Endothelial cell of umbilical vein (primary cell): ENCODE results near the gene SMKR1.

ENCODE experiments used
- CTCF ChIP-seq, 2 donors: IDR thresholded peaks; 1 replicate in 1 of 2; 2 replicates in 1 of 2; pipeline ENCODE4 v1.5.1; 2011; ENCODE audit warnings: low read length in 2 of 2, mild to moderate bottlenecking in 2 of 2, moderate library complexity in 2 of 2, control low read depth in 1 of 2, inconsistent platforms in 1 of 2, low read depth in 1 of 2; ENCODE audit not compliant: insufficient read depth in 1 of 2; ENCODE audit errors: extremely low read depth in 1 of 2
- EZH2 ChIP-seq: IDR thresholded peaks from 2 replicates; pipeline ENCODE4 v1.6.1; 2012; ENCODE audit warnings: borderline replicate concordance, low read depth, mild to moderate bottlenecking, moderate library complexity, low read length, inconsistent platforms; ENCODE audit not compliant: severe bottlenecking
- POLR2A ChIP-seq: IDR thresholded peaks from 2 replicates; pipeline ENCODE4 v1.6.1; 2012; ENCODE audit warnings: low read depth, mild to moderate bottlenecking, control low read depth, low read length
- POLR2AphosphoS5 ChIP-seq: IDR thresholded peaks from 2 replicates; pipeline ENCODE4 v1.6.1; 2012; ENCODE audit warnings: low read depth, mild to moderate bottlenecking, control low read depth, low read length, moderate library complexity; ENCODE audit not compliant: insufficient read depth

GRCh38 chr7:129458171-129458570 lies 44.2 kb upstream of the SMKR1 start:
- TF ChIP-seq CTCF (IDR thresholded peaks at IDR 0.05; ENCODE audit: extremely low read depth in 1 of 2, insufficient read depth in 1 of 2, low read depth in 1 of 2, low read length in 2 of 2): no peak
- no peak for TF ChIP-seq EZH2
- TF ChIP-seq POLR2AphosphoS5: no peak
- TF ChIP-seq POLR2A: no peak
